SK-N-SH (cell line): ENCODE measurements around the gene PXYLP1. TPM values are rescaled to one million over a fixed set of nuclear protein-coding genes. Genes with fewer than 3 reads are reported as not detected.

Experiments used
- CTCF ChIA-PET: fragments of 300-600, 350-600 bp; formaldehyde crosslinking; extraction: SDS; loops from one replicate; lab custom pipeline; 2021; lab: Yijun Ruan, JAX
- POLR2A ChIA-PET: fragments of 350-600 bp; sonication (Branson Sonifier 250); formaldehyde crosslinking; extraction: SDS; loops from one replicate; lab custom pipeline; 2020; ENCODE audit warnings: antibody characterized with exemption, inconsistent platforms; lab: Yijun Ruan, JAX
- DNase-seq: peaks from one replicate; pipeline ENCODE4 v3.0.0; 2012
- H2AFZ ChIP-seq: fragments of 200-600 bp; sonication (generic); 2 replicates; pipeline ENCODE4 v1.8.1; 2016; ENCODE audit warnings: antibody characterized with exemption, mild to moderate bottlenecking, low read depth
- H3F3A ChIP-seq: fragments of 200-600 bp; sonication (generic); replicated peaks from 2 replicates; pipeline ENCODE3; 2016; ENCODE audit warnings: antibody characterized with exemption, mild to moderate bottlenecking; ENCODE audit not compliant: insufficient read depth
- H3K27ac ChIP-seq, 2 experiments: fragments of 200-500 bp in 1 of 2; fragments of 200-600 bp in 1 of 2; sonication (Bioruptor generic) in 1 of 2; sonication (generic), shearing (Covaris generic) in 1 of 2; 2 replicates each; pipeline versions ENCODE4 v1.5.1 to v1.6.1; 2014 to 2016; ENCODE audit warnings: low read depth in 2 of 2, inconsistent platforms in 1 of 2, low read length in 1 of 2, mild to moderate bottlenecking in 1 of 2, mixed read lengths in 1 of 2
- H3K27me3 ChIP-seq: fragments of 200-600 bp; sonication (generic), shearing (Covaris generic); 2 replicates; pipeline ENCODE4 v1.6.1; 2016; ENCODE audit warnings: mixed run types; ENCODE audit not compliant: insufficient read depth
- H3K36me3 ChIP-seq, 2 experiments: fragments of 200-500 bp in 1 of 2; fragments of 200-600 bp in 1 of 2; sonication (Bioruptor generic) in 1 of 2; sonication (generic) in 1 of 2; replicated peaks in 1 of 2; 2 replicates each; pipeline versions ENCODE3 to v1.5.1; 2014 to 2016; ENCODE audit warnings: low read length in 1 of 2, mild to moderate bottlenecking in 1 of 2; ENCODE audit not compliant: insufficient read depth in 2 of 2, control insufficient read depth in 1 of 2
- H3K4me1 ChIP-seq, 2 experiments: fragments of 200-500 bp in 1 of 2; fragments of 200-600 bp in 1 of 2; sonication (Bioruptor generic) in 1 of 2; sonication (generic), shearing (Covaris generic) in 1 of 2; 2 replicates each; pipeline versions ENCODE4 v1.5.1 to v1.6.1; 2014 to 2016; ENCODE audit warnings: low read depth in 1 of 2, low read length in 1 of 2, mixed run types in 1 of 2; ENCODE audit not compliant: insufficient read depth in 2 of 2, control insufficient read depth in 1 of 2
- H3K4me2 ChIP-seq: fragments of 200-600 bp; sonication (generic), shearing (Covaris generic); 2 replicates; pipeline ENCODE4 v1.6.1; 2017; ENCODE audit warnings: mixed run types
- H3K4me3 ChIP-seq, 2 experiments: fragments of 200-500 bp in 1 of 2; fragments of 200-600 bp in 1 of 2; sonication (Bioruptor generic) in 1 of 2; sonication (generic), shearing (Covaris generic) in 1 of 2; 2 replicates each; pipeline versions ENCODE4 v1.5.1 to v1.8.1; 2014 to 2016; ENCODE audit warnings: low read depth in 2 of 2, inconsistent platforms in 1 of 2, low read length in 1 of 2, mild to moderate bottlenecking in 1 of 2, mixed read lengths in 1 of 2, moderate library complexity in 1 of 2
- H3K79me2 ChIP-seq: fragments of 200-600 bp; sonication (generic); 2 replicates; pipeline ENCODE4 v1.8.1; 2017; ENCODE audit warnings: mild to moderate bottlenecking; ENCODE audit not compliant: insufficient read depth
- H3K9ac ChIP-seq: fragments of 200-600 bp; sonication (generic); 2 replicates; pipeline ENCODE4 v1.6.1; 2017; ENCODE audit warnings: mixed run types
- H3K9me2 ChIP-seq: fragments of 200-600 bp; sonication (generic); 2 replicates; pipeline ENCODE4 v1.6.1; 2017; ENCODE audit warnings: mixed run types
- H3K9me3 ChIP-seq: fragments of 200-600 bp; sonication (generic); 2 replicates; pipeline ENCODE4 v1.6.1; 2017; ENCODE audit warnings: mixed run types, mild to moderate bottlenecking, moderate library complexity
- H4K20me1 ChIP-seq: fragments of 200-600 bp; sonication (generic); 2 replicates; pipeline ENCODE4 v1.6.1; 2017; ENCODE audit warnings: mild to moderate bottlenecking, mixed run types; ENCODE audit not compliant: insufficient read depth
- CHD2 ChIP-seq: fragments of 150-350 bp; IDR thresholded peaks from 2 replicates; pipeline ENCODE4 v1.6.1; 2018; ENCODE audit warnings: low read length; ENCODE audit not compliant: partially characterized antibody
- ELF1 ChIP-seq: IDR thresholded peaks from 2 replicates; pipeline ENCODE4 v1.4.0; 2012
- EZH2phosphoT487 ChIP-seq: fragments of 200-600 bp; sonication (generic); IDR thresholded peaks from 2 replicates; pipeline ENCODE4 v1.6.1; 2017; ENCODE audit warnings: low read depth, mixed run types, mild to moderate bottlenecking, antibody characterized with exemption, moderate library complexity, borderline replicate concordance
- FOSL2 ChIP-seq: IDR thresholded peaks from 2 replicates; pipeline ENCODE4 v1.4.0; 2012; ENCODE audit warnings: low read depth, mild to moderate bottlenecking, moderate library complexity, borderline replicate concordance
- FOXM1 ChIP-seq: IDR thresholded peaks from 2 replicates; pipeline ENCODE4 v1.4.0; 2012; ENCODE audit warnings: low read depth, mild to moderate bottlenecking
- GATA2 ChIP-seq: sonication (generic); formaldehyde crosslinking; IDR thresholded peaks from 2 replicates; pipeline ENCODE4 v1.5.0; 2020; ENCODE audit warnings: mild to moderate bottlenecking, missing genetic modification reagents
- JUND ChIP-seq: IDR thresholded peaks from 2 replicates; pipeline ENCODE4 v1.4.0; 2012
- NFIC ChIP-seq: IDR thresholded peaks from 2 replicates; pipeline ENCODE4 v1.4.0; 2012; ENCODE audit warnings: borderline replicate concordance
- POLR2AphosphoS5 ChIP-seq: IDR thresholded peaks from 2 replicates; pipeline ENCODE4 v1.6.1; 2012; ENCODE audit warnings: low read depth, low read length
- SIN3A ChIP-seq: IDR thresholded peaks from 2 replicates; pipeline ENCODE4 v1.6.1; 2012; ENCODE audit warnings: low read depth, mild to moderate bottlenecking, low read length, moderate library complexity, borderline replicate concordance
- TCF12 ChIP-seq: IDR thresholded peaks from 2 replicates; pipeline ENCODE4 v1.4.0; 2012
- USF1 ChIP-seq: IDR thresholded peaks from 2 replicates; pipeline ENCODE4 v1.4.0; 2012; ENCODE audit warnings: low read depth, borderline replicate concordance
- WGBS: methylation state at CpG from one replicate; pipeline ENCODE4 v1.1.6; 2017; ENCODE audit warnings: low lambda C conversion rate; 5-methylcytosine and 5-hydroxymethylcytosine counted together
- polyA plus RNA-seq, 3 experiments: library from polyadenylated mRNA; depleted of rRNA; stranded (reverse); fragments of >200 nt; gene quantifications; 2 replicates each; pipeline ENCODE4 v1.2.3, GENCODE V29; 2012

The PXYLP1 gene
- polyA plus RNA-seq, 1 of the 3 experiments (the other 2 are of a cell fraction) = 8.6 TPM

GRCh38 chr3:141266186-141266585 is 34.6 kb downstream of the PXYLP1 start:
- 83% methylated on average over 9 of the region's 9 CpGs for WGBS
- H3K9me3 ChIP-seq = no peaks in the 10 kb centered on the region
- ChIA-PET CTCF (interaction anchor here (0.8 to 2.3 kb wide), 3 partner anchors 10 to 37 kb away, joined by 3 to 9 read pairs (median 6); partner anchors contain the start of gene PXYLP1), POLR2A (no interaction called here)
- TF ChIP-seq CHD2 (no peak), ELF1 (no peak), NFIC (no peak), EZH2phosphoT487 (no peak), GATA2 (no peak), SIN3A (no peak), FOSL2 (no peak), USF1 (no peak), POLR2AphosphoS5 (no peak), TCF12 (no peak)
- no peak overlapping the region for H3K4me2 ChIP-seq
- no peak for DNase-seq
- no peak overlapping the region for H3K9ac ChIP-seq
- no peak overlapping the region for H2AFZ ChIP-seq
- H3K79me2 ChIP-seq = no peaks in the 10 kb centered on the region
- no peak overlapping the region for H3K4me3 ChIP-seq
- no peak overlapping the region for H3K27ac ChIP-seq
- peaks cover 0 to 2% of the 10 kb centered on the region in 2 experiments; a peak in 1 of 4 replicates for H3K4me1 ChIP-seq
- H4K20me1 ChIP-seq = no peaks in the 10 kb centered on the region
- H3K36me3 ChIP-seq = no peaks in the 10 kb centered on the region
- no peaks in the 10 kb centered on the region for H3F3A ChIP-seq
- H3K27me3 ChIP-seq = no peaks in the 10 kb centered on the region
- H3K9me2 ChIP-seq = no peaks in the 10 kb centered on the region

- H3K9me2 ChIP-seq = no peaks in the 10 kb centered on the region
- H3K36me3 ChIP-seq = no peaks in the 10 kb centered on the region
- H3K79me2 ChIP-seq = no peaks in the 10 kb centered on the region
- no peak overlapping the region for H2AFZ ChIP-seq
- 79% methylated on average over 13 of the region's 13 CpGs for WGBS
- no peak overlapping the region for H3K9ac ChIP-seq
- H3K27me3 ChIP-seq = no peaks in the 10 kb centered on the region
- no peaks in the 10 kb centered on the region for H3K9me3 ChIP-seq
- POLR2A ChIA-PET = no interaction called here
- TF ChIP-seq ELF1 (no peak), JUND (no peak)
- TF ChIP-seq, all 33 proteins: peak for 0
- peaks cover 0 to 7% of the 10 kb centered on the region in 2 experiments; a peak in 1 of 4 replicates for H3K4me1 ChIP-seq
- H4K20me1 ChIP-seq = no peaks in the 10 kb centered on the region
- H3K27ac ChIP-seq = no peak overlapping the region
- DNase-seq = no peak
- H3K4me3 ChIP-seq = no peak overlapping the region
- H3K4me2 ChIP-seq = no peak overlapping the region
- CTCF ChIA-PET = interaction anchor here (0.6 to 2.3 kb wide), 5 partner anchors 11 to 248 kb away, joined by 3 to 9 read pairs (median 5); partner anchors contain the start of gene PXYLP1
- no peaks in the 10 kb centered on the region for H3F3A ChIP-seq
Observed at GRCh38 chr3:141266797-141267555, 35.4 kb downstream of the PXYLP1 start.

DNA sequence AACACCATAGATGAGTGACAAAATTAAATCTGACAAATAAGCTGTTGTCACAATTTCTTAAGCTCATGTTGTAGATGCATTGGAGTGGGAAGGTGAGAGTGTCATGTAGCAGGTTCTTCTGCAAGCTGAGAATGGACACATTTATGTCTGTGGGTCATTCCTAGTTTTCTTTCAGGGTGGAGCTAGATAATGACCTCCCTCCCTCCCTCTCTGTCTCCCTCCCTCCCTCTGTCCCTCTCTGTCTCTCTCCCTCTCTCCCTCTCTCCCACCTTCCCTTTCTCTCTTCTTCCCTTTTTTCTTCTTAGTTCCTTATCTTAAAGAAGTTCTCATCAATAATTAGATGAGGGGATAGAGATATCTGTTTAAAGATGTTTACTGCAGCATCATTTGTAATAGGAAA is 36.0 kb downstream of the PXYLP1 start:
- Histone ChIP-seq H3K9me3 (no peaks in the 10 kb centered on the region), H3K4me2 (no peak overlapping the region), H3K27ac (no peak overlapping the region), H3K36me3 (no peaks in the 10 kb centered on the region), H3K9me2 (no peaks in the 10 kb centered on the region), H3K79me2 (no peaks in the 10 kb centered on the region), H3K4me1 (peaks cover 0 to 7% of the 10 kb centered on the region in 2 experiments; a peak in 1 of 4 replicates), H3K4me3 (no peak overlapping the region), H3K27me3 (no peaks in the 10 kb centered on the region), H2AFZ (no peak overlapping the region), H3F3A (no peaks in the 10 kb centered on the region), H3K9ac (no peak overlapping the region), H4K20me1 (no peaks in the 10 kb centered on the region)
- TF ChIP-seq FOXM1 = no peak
- ChIA-PET CTCF (interaction anchor here (1.4 to 2.3 kb wide), 2 partner anchors 36 kb away, joined by 5 to 9 read pairs; partner anchors contain the start of gene PXYLP1), POLR2A (no interaction called here)
- no peak for DNase-seq
